ENCODE data around the gene DYNC1I2. TPM values are rescaled to one million over a fixed set of nuclear protein-coding genes. Genes with fewer than 3 reads are reported as not detected.
"Not testable (repeated sequence)": the region's sequence is repeated elsewhere in the genome, so short reads cannot be mapped to it uniquely, and the experiment has no call there.

Gene DYNC1I2
- total RNA-seq, 1 donor from 2014 or later, result 92.1 TPM

- DNase-seq (ENCODE audit: extremely low spot score in 2 of 2), result no peak
- intact Hi-C loops (cut with DNase I), result no loop called here
- Histone ChIP-seq H3K27me3 (no peaks in the 10 kb centered on the region), H3K9me3 (no peaks in the 10 kb centered on the region), H3K36me3 (peaks cover 3 to 51% of the 10 kb centered on the region in 2 donors), H3K27ac (no peak overlapping the region), H3K4me1 (no peaks in the 10 kb centered on the region), H3K4me3 (no peak overlapping the region)
- TF ChIP-seq POLR2AphosphoS5 (IDR thresholded peaks at IDR 0.05; ENCODE audit: insufficient read depth in 1 of 2, low read depth in 1 of 2) (no peak), POLR2A (IDR thresholded peaks at IDR 0.05) (no peak)
- TF ChIP-seq, protein P1, sequence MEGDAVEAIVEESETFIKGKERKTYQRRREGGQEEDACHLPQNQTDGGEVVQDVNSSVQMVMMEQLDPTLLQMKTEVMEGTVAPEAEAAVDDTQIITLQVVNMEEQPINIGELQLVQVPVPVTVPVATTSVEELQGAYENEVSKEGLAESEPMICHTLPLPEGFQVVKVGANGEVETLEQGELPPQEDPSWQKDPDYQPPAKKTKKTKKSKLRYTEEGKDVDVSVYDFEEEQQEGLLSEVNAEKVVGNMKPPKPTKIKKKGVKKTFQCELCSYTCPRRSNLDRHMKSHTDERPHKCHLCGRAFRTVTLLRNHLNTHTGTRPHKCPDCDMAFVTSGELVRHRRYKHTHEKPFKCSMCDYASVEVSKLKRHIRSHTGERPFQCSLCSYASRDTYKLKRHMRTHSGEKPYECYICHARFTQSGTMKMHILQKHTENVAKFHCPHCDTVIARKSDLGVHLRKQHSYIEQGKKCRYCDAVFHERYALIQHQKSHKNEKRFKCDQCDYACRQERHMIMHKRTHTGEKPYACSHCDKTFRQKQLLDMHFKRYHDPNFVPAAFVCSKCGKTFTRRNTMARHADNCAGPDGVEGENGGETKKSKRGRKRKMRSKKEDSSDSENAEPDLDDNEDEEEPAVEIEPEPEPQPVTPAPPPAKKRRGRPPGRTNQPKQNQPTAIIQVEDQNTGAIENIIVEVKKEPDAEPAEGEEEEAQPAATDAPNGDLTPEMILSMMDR (IDR thresholded peaks at IDR 0.05), result no peak
These were observed 60.1 kb downstream of the DYNC1I2 start for GRCh38 chr2:171747371-171747770.

DNA sequence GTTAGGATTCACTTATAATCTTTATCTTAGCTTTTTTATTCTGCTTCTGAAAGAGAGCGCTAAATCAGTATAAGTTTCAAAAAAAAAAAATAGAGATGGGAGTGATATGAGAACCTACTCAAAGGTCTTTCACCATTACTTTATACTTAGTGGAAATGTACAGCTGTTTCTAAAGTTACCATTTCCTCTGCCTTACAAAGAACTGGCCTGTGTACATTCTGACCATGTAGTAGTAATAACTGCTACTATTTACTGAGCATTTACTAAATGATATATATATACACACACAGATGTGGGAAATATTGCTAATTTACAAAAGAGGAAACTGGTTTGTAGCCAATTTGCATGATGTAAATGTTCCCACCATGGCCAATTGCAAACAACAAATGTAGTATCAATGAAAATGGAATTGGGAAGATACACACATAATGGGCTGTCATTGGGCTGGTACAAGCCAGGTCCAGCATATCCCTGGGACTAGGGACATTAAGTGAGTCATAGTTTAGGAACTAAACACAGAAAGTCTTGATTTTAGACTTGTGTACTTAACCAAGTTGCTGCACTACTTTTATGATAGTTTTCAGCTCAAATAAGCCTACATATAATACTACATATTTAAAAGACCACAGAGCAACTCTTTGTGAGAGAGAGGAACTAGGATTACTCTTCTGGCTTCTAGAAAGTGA lies 67.1 kb downstream of the DYNC1I2 start:
- intact Hi-C loops (cut with DNase I), result no loop called here
- Histone ChIP-seq H3K27me3 (no peaks in the 10 kb centered on the region), H3K4me1 (no peaks in the 10 kb centered on the region), H3K9me3 (no peaks in the 10 kb centered on the region), H3K36me3 (peaks cover 0 to 10% of the 10 kb centered on the region in 2 donors), H3K27ac (no peak overlapping the region), H3K4me3 (no peak overlapping the region)
- TF ChIP-seq POLR2A (IDR thresholded peaks at IDR 0.05), result no peak
- TF ChIP-seq, protein P1 (IDR thresholded peaks at IDR 0.05), result no peak
- TF ChIP-seq POLR2AphosphoS5 (IDR thresholded peaks at IDR 0.05; ENCODE audit: insufficient read depth in 1 of 2, low read depth in 1 of 2), result no peak
- DNase-seq (ENCODE audit: extremely low spot score in 2 of 2), result no peak

DNA sequence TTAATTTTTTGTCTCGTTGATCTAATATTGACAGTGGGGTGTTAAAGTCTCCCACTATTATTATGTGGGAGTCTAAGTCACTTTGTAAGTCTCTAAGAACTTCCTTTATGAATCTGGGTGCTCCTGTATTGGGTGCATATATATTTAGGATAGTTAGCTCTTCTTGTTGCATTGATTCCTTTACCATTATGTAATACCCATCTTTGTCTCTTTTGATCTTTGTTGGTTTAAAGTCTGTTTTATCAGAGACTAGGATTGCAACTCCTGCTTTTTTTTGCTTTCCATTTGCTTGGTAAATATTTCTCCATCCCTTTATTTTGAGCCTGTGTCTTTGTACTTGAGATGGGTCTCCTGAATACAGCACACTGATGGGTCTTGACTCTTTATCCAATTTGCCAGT lies 71.5 kb downstream of the DYNC1I2 start:
- DNase-seq (ENCODE audit: extremely low spot score in 2 of 2); H3K27me3 ChIP-seq; H3K27ac ChIP-seq; intact Hi-C loops (cut with DNase I); H3K9me3 ChIP-seq; H3K4me3 ChIP-seq; H3K4me1 ChIP-seq: not testable (repeated sequence)
- peaks cover 0 to 18% of the 10 kb centered on the region in 2 donors for H3K36me3 ChIP-seq

GRCh38 chr2:171761176-171761575 lies 73.9 kb downstream of the DYNC1I2 start:
- H3K27ac ChIP-seq; H3K4me1 ChIP-seq; H3K4me3 ChIP-seq; intact Hi-C loops (cut with DNase I); H3K27me3 ChIP-seq; H3K9me3 ChIP-seq; DNase-seq (ENCODE audit: extremely low spot score in 2 of 2): not testable (repeated sequence)
- peaks cover 0 to 18% of the 10 kb centered on the region in 2 donors for H3K36me3 ChIP-seq

GRCh38 chr2:171762879-171763573 lies 75.8 kb downstream of the DYNC1I2 start:
- H3K4me3 ChIP-seq, result no peak overlapping the region
- DNase-seq (ENCODE audit: extremely low spot score in 2 of 2), result no peak
- TF ChIP-seq POLR2AphosphoS5 (IDR thresholded peaks at IDR 0.05; ENCODE audit: insufficient read depth in 1 of 2, low read depth in 1 of 2), result no peak
- TF ChIP-seq POLR2A (IDR thresholded peaks at IDR 0.05), result no peak
- TF ChIP-seq, protein P1 (IDR thresholded peaks at IDR 0.05), result no peak
- H3K27me3 ChIP-seq, result no peaks in the 10 kb centered on the region
- no peaks in the 10 kb centered on the region for H3K9me3 ChIP-seq
- H3K4me1 ChIP-seq, result no peaks in the 10 kb centered on the region
- peaks cover 0 to 18% of the 10 kb centered on the region in 2 donors for H3K36me3 ChIP-seq
- intact Hi-C loops (cut with DNase I), result no loop called here
- H3K27ac ChIP-seq, result no peak overlapping the region

DNA sequence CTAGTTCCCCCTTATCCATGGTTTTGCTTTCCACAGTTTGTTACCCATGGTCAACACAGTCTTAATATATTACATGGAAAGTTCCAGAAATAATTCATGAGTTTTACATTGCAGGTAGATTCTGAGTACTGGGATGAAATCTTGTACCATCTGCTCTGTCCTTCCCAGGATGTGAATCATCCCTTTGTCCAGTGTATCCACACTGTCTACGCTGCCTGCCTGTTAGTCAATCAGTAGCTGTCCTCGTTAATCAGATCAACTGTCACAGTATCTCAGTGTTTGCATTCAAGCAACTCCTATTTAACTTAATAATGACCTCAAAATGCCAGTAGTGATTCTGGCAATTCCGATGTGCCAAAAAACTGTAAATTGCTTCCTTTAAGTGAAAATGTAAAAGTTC lies 76.3 kb downstream of the DYNC1I2 start:
- Histone ChIP-seq H3K27me3 (no peaks in the 10 kb centered on the region), H3K9me3 (no peaks in the 10 kb centered on the region), H3K27ac (no peak overlapping the region), H3K36me3 (peaks cover 0 to 18% of the 10 kb centered on the region in 2 donors), H3K4me3 (no peak overlapping the region), H3K4me1 (no peaks in the 10 kb centered on the region)
- no peak for DNase-seq (ENCODE audit: extremely low spot score in 2 of 2)
- TF ChIP-seq POLR2A (IDR thresholded peaks at IDR 0.05) (no peak), POLR2AphosphoS5 (IDR thresholded peaks at IDR 0.05; ENCODE audit: insufficient read depth in 1 of 2, low read depth in 1 of 2) (no peak)
- TF ChIP-seq, protein P1 (IDR thresholded peaks at IDR 0.05), result no peak
- intact Hi-C loops (cut with DNase I), result no loop called here
